Measurements from ENCODE around the gene ARHGAP5. TPM values are rescaled to one million over a fixed set of nuclear protein-coding genes. Genes with fewer than 3 reads are reported as not detected.

Gene ARHGAP5
- total RNA-seq, 1 experiment from 2014 or later: 63.0 TPM

- in situ Hi-C loops (cut with HindIII; ENCODE audit: low pct_unique_long_range_greater_than_20kb, low sequenced_read_pairs): no loop called here
- Histone ChIP-seq H3K27me3 (ENCODE audit: control insufficient read depth, insufficient read depth, low read length) (no peaks in the 10 kb centered on the region), H3K27ac (ENCODE audit: low read length) (no peak overlapping the region), H3K36me3 (ENCODE audit: control insufficient read depth, insufficient read depth, low read length) (no peaks in the 10 kb centered on the region), H3K4me1 (ENCODE audit: control insufficient read depth, insufficient read depth, low read length) (no peaks in the 10 kb centered on the region), H3K9me3 (ENCODE audit: control insufficient read depth, insufficient read depth, low read depth, low read length) (no peaks in the 10 kb centered on the region), H3K4me3 (ENCODE audit: low read depth in 2 of 2, low read length in 2 of 2) (no peak overlapping the region)
- intact Hi-C loops (cut with micrococcal nuclease; ENCODE audit: unreplicated experiment): no loop called here
- TF ChIP-seq, protein P1, sequence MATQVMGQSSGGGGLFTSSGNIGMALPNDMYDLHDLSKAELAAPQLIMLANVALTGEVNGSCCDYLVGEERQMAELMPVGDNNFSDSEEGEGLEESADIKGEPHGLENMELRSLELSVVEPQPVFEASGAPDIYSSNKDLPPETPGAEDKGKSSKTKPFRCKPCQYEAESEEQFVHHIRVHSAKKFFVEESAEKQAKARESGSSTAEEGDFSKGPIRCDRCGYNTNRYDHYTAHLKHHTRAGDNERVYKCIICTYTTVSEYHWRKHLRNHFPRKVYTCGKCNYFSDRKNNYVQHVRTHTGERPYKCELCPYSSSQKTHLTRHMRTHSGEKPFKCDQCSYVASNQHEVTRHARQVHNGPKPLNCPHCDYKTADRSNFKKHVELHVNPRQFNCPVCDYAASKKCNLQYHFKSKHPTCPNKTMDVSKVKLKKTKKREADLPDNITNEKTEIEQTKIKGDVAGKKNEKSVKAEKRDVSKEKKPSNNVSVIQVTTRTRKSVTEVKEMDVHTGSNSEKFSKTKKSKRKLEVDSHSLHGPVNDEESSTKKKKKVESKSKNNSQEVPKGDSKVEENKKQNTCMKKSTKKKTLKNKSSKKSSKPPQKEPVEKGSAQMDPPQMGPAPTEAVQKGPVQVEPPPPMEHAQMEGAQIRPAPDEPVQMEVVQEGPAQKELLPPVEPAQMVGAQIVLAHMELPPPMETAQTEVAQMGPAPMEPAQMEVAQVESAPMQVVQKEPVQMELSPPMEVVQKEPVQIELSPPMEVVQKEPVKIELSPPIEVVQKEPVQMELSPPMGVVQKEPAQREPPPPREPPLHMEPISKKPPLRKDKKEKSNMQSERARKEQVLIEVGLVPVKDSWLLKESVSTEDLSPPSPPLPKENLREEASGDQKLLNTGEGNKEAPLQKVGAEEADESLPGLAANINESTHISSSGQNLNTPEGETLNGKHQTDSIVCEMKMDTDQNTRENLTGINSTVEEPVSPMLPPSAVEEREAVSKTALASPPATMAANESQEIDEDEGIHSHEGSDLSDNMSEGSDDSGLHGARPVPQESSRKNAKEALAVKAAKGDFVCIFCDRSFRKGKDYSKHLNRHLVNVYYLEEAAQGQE (IDR thresholded peaks at IDR 0.05; ENCODE audit: insufficient read depth in 1 of 2, low read depth in 2 of 2, low read length in 1 of 2): no peak
- DNase-seq (ENCODE audit: low read depth, low spot score) (no peak), ATAC-seq (no peak)
- ChIA-PET POLR2A (no interaction called here), CTCF (no interaction called here)
- no TSS peak for BruUV-seq (replicated peaks)
Observed at GRCh38 chr14:32169191-32169590, 92.1 kb downstream of the ARHGAP5 start.

DNA sequence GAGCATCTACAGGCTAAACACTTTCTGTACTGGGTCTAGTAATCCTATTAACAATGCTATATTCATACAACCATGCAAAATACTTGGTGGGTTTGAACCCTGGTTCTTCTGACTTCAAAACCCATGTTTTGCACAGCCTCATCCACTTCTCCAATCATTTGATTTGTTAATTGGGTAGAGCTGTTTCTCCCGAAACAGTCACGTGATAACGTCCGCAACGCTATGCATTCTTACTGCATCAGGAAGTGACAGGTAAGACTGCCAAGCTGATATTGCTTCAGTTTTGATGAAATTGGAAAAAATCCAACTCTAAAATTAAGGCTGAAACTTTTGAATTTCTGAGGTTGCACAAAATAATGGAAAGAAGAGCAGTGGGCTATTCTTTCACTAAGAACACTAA lies 94.4 kb downstream of the ARHGAP5 start:
- no peak for DNase-seq (ENCODE audit: low read depth, low spot score)
- POLR2A ChIA-PET: no interaction called here

More for the DNA sequence above, 94.4 kb downstream of the ARHGAP5 start:
- Histone ChIP-seq H3K9me3 (ENCODE audit: control insufficient read depth, insufficient read depth, low read depth, low read length) (no peaks in the 10 kb centered on the region), H3K4me3 (ENCODE audit: low read depth in 2 of 2, low read length in 2 of 2) (peak overlapping the region in 1 of 2 experiments; percentile 8; a peak in 1 of 4 replicates), H3K27me3 (ENCODE audit: control insufficient read depth, insufficient read depth, low read length) (no peaks in the 10 kb centered on the region), H3K27ac (ENCODE audit: low read length) (no peak overlapping the region), H3K36me3 (ENCODE audit: control insufficient read depth, insufficient read depth, low read length) (no peaks in the 10 kb centered on the region), H3K4me1 (ENCODE audit: control insufficient read depth, insufficient read depth, low read length) (no peaks in the 10 kb centered on the region)
- ATAC-seq: no peak
- in situ Hi-C loops (cut with HindIII; ENCODE audit: low pct_unique_long_range_greater_than_20kb, low sequenced_read_pairs) (no loop called here), intact Hi-C loops (cut with micrococcal nuclease; ENCODE audit: unreplicated experiment) (no loop called here)
- CTCF ChIA-PET: no interaction called here
- TF ChIP-seq, protein P2, sequence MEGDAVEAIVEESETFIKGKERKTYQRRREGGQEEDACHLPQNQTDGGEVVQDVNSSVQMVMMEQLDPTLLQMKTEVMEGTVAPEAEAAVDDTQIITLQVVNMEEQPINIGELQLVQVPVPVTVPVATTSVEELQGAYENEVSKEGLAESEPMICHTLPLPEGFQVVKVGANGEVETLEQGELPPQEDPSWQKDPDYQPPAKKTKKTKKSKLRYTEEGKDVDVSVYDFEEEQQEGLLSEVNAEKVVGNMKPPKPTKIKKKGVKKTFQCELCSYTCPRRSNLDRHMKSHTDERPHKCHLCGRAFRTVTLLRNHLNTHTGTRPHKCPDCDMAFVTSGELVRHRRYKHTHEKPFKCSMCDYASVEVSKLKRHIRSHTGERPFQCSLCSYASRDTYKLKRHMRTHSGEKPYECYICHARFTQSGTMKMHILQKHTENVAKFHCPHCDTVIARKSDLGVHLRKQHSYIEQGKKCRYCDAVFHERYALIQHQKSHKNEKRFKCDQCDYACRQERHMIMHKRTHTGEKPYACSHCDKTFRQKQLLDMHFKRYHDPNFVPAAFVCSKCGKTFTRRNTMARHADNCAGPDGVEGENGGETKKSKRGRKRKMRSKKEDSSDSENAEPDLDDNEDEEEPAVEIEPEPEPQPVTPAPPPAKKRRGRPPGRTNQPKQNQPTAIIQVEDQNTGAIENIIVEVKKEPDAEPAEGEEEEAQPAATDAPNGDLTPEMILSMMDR (IDR thresholded peaks at IDR 0.05): no peak
- TF ChIP-seq POLR2AphosphoS5 (IDR thresholded peaks at IDR 0.05; ENCODE audit: low read depth, low read length): no peak
- no peak for TF ChIP-seq TCF7L2 (IDR thresholded peaks at IDR 0.05; ENCODE audit: low read depth, low read length)
- no peak for TF ChIP-seq SIN3A (IDR thresholded peaks at IDR 0.05; ENCODE audit: borderline replicate concordance, insufficient read depth, low read depth, low read length)
- TF ChIP-seq, protein P1 (IDR thresholded peaks at IDR 0.05; ENCODE audit: insufficient read depth in 1 of 2, low read depth in 2 of 2, low read length in 1 of 2): no peak
- no TSS peak for BruUV-seq (replicated peaks)

Measured in Panc1 (cell line).